OCI-LY1 (cell line): ENCODE measurements around the gene ELMO1.

Experiments used
- H2AFZ ChIP-seq: fragments of 200-600 bp; sonication (generic), shearing (Covaris generic); 2 replicates; pipeline ENCODE4 v1.6.0; 2014; ENCODE audit warnings: antibody characterized with exemption, mild to moderate bottlenecking, low read length
- H3F3A ChIP-seq: fragments of 200-600 bp; sonication (generic), shearing (Covaris generic); 2 replicates; pipeline ENCODE4 v1.6.0; 2014; ENCODE audit warnings: mild to moderate bottlenecking, antibody characterized with exemption, low read length, moderate library complexity; ENCODE audit not compliant: insufficient read depth
- H3K27ac ChIP-seq: fragments of 200-600 bp; sonication (generic); 2 replicates; pipeline ENCODE4 v1.5.1; 2014; ENCODE audit warnings: low read length, mixed run types, mild to moderate bottlenecking, low read depth; ENCODE audit not compliant: poor library complexity, severe bottlenecking
- H3K27me3 ChIP-seq: fragments of 200-600 bp; sonication (generic); 2 replicates; pipeline ENCODE4 v1.6.0; 2014; ENCODE audit warnings: antibody characterized with exemption, mild to moderate bottlenecking, low read length, moderate library complexity; ENCODE audit not compliant: insufficient read depth
- H3K36me3 ChIP-seq: fragments of 200-600 bp; sonication (generic); 2 replicates; pipeline ENCODE4 v1.6.1; 2014; ENCODE audit warnings: mild to moderate bottlenecking, antibody characterized with exemption, low read length, moderate library complexity, mixed read lengths; ENCODE audit not compliant: insufficient read depth
- H3K4me1 ChIP-seq: fragments of 200-600 bp; sonication (generic); 2 replicates; pipeline ENCODE4 v1.5.1; 2014; ENCODE audit warnings: mild to moderate bottlenecking, low read length, moderate library complexity; ENCODE audit not compliant: insufficient read depth, severe bottlenecking
- H3K4me2 ChIP-seq: fragments of 200-600 bp; sonication (generic), shearing (Covaris generic); 2 replicates; pipeline ENCODE4 v1.6.1; 2014; ENCODE audit warnings: low read length
- H3K4me3 ChIP-seq: fragments of 200-600 bp; sonication (generic); 2 replicates; pipeline ENCODE4 v1.5.1; 2014; ENCODE audit warnings: low read length, low read depth, mild to moderate bottlenecking, mixed read lengths; ENCODE audit not compliant: poor library complexity, severe bottlenecking
- H3K79me2 ChIP-seq: fragments of 200-600 bp; shearing (Covaris generic); 2 replicates; pipeline ENCODE4 v1.6.1; 2016; ENCODE audit warnings: mixed run types, low read length, mixed read lengths; ENCODE audit not compliant: insufficient read depth
- H3K9ac ChIP-seq: fragments of 200-600 bp; sonication (generic), shearing (Covaris generic); 2 replicates; pipeline ENCODE4 v1.6.1; 2014; ENCODE audit warnings: mild to moderate bottlenecking, low read length, mixed read lengths
- H3K9me2 ChIP-seq: fragments of 200-600 bp; sonication (generic), shearing (Covaris generic); 2 replicates; pipeline ENCODE4 v1.6.1; 2014; ENCODE audit warnings: low read depth, mild to moderate bottlenecking, low read length, mixed read lengths
- H3K9me3 ChIP-seq: fragments of 200-600 bp; shearing (Covaris generic); 2 replicates; pipeline ENCODE4 v1.6.1; 2014; ENCODE audit warnings: low read length, mixed read lengths
- H4K20me1 ChIP-seq: fragments of 200-600 bp; sonication (generic), shearing (Covaris generic); 2 replicates; pipeline ENCODE4 v1.6.0; 2016; ENCODE audit warnings: mild to moderate bottlenecking, low read length; ENCODE audit not compliant: insufficient read depth
- EZH2 ChIP-seq: fragments of 200-600 bp; sonication (generic), shearing (Covaris generic); IDR thresholded peaks from 2 replicates; pipeline ENCODE4 v1.8.0; 2017; ENCODE audit warnings: borderline replicate concordance, mixed run types, mild to moderate bottlenecking, antibody characterized with exemption, low read length, moderate library complexity, mixed read lengths
- TF ChIP-seq, protein P1 (sequence below): fragments of 200-600 bp; sonication (generic), shearing (Covaris generic); IDR thresholded peaks from 2 replicates; pipeline ENCODE4 v1.5.1; 2017; ENCODE audit warnings: mild to moderate bottlenecking, antibody characterized with exemption, low read length, moderate library complexity, mixed read lengths

Gene ELMO1

DNA sequence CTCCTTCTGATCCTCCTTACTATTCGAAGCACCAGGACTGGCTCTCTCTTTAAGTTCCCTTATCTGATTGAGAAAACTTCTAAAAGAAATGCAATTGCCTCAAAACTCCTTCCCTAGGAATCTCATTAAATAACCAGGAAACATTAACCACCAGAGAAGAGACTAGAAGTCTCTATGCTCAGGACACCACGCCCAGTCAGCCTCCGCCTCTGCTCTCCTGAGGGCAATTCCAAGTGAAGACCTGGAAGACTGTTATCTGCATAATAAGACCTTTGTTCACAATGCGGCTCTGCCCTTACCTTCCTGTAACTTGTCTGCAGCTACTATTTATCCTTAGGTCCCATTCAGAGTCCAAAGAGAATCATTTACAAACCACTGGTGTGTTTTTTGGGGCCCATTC lies 78.8 kb downstream of the ELMO1 start:
- H3F3A ChIP-seq: no peaks in the 10 kb centered on the region
- no peak for TF ChIP-seq EZH2
- TF ChIP-seq, protein P1, sequence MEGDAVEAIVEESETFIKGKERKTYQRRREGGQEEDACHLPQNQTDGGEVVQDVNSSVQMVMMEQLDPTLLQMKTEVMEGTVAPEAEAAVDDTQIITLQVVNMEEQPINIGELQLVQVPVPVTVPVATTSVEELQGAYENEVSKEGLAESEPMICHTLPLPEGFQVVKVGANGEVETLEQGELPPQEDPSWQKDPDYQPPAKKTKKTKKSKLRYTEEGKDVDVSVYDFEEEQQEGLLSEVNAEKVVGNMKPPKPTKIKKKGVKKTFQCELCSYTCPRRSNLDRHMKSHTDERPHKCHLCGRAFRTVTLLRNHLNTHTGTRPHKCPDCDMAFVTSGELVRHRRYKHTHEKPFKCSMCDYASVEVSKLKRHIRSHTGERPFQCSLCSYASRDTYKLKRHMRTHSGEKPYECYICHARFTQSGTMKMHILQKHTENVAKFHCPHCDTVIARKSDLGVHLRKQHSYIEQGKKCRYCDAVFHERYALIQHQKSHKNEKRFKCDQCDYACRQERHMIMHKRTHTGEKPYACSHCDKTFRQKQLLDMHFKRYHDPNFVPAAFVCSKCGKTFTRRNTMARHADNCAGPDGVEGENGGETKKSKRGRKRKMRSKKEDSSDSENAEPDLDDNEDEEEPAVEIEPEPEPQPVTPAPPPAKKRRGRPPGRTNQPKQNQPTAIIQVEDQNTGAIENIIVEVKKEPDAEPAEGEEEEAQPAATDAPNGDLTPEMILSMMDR: no peak
- H3K9me2 ChIP-seq: no peaks in the 10 kb centered on the region

DNA sequence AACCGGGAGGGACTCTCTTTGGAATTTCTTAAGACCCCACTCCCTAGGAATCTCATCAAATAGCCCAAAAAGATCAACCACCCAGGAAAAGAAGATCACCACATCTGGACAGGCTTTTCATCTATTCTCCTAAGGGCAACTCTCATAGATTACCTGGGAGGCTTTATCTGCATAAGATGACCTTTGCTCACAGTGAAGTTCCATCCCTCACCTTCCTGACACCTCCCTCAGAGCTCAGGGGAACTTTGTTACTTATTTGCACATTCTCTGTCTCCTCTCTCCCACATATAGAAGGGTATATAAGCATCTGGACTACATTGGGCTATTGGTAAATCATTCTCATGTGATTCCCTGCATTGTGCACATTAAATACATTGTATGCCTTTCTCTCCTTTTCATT lies 80.1 kb downstream of the ELMO1 start:
- TF ChIP-seq, protein P1: no peak
- TF ChIP-seq EZH2: no peak
- H3K27ac ChIP-seq: no peak overlapping the region
- no peaks in the 10 kb centered on the region; the same call in 1 of the 2 replicates for H3K27me3 ChIP-seq
- H3K4me3 ChIP-seq: no peak overlapping the region
- H3K9me3 ChIP-seq: no peaks in the 10 kb centered on the region
- H3K36me3 ChIP-seq: no peaks in the 10 kb centered on the region
- no peaks in the 10 kb centered on the region for H3K79me2 ChIP-seq
- H4K20me1 ChIP-seq: no peaks in the 10 kb centered on the region
- H3K9me2 ChIP-seq: no peaks in the 10 kb centered on the region
- H3K9ac ChIP-seq: no peak overlapping the region
- H3K4me2 ChIP-seq: no peak overlapping the region
- no peaks in the 10 kb centered on the region for H3K4me1 ChIP-seq
- H2AFZ ChIP-seq: no peak overlapping the region
- no peaks in the 10 kb centered on the region for H3F3A ChIP-seq

More for the DNA sequence above, 78.8 kb downstream of the ELMO1 start:
- no peaks in the 10 kb centered on the region for H3K79me2 ChIP-seq
- no peak overlapping the region for H3K9ac ChIP-seq
- no peak overlapping the region for H3K4me3 ChIP-seq
- no peak overlapping the region for H3K4me2 ChIP-seq
- no peaks in the 10 kb centered on the region for H3K4me1 ChIP-seq
- no peaks in the 10 kb centered on the region for H3K36me3 ChIP-seq
- H3K27me3 ChIP-seq: no peaks in the 10 kb centered on the region; the same call in 1 of the 2 replicates
- H2AFZ ChIP-seq: no peak overlapping the region
- H4K20me1 ChIP-seq: no peaks in the 10 kb centered on the region
- H3K9me3 ChIP-seq: no peaks in the 10 kb centered on the region
- H3K27ac ChIP-seq: no peak overlapping the region

DNA sequence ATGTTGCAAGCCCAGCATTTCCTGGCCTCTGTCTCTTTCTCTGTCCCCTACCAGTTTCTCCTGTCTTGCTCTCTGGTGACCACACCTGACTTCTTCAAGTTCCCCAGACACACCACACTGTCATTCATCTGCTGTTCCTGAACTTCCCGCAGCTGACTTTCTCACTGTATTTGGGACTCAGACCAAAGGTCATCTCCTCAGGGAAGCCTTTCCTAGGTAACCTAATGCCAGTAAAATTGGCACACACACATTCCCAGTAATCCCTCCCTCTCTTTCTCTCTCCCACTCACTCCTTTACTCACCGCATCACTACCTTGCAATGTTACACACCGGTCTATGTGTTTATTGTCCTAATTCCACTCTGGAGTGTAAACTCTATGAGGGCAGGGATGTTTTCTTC lies 81.7 kb downstream of the ELMO1 start:
- Histone ChIP-seq H3F3A (no peaks in the 10 kb centered on the region), H3K4me1 (no peaks in the 10 kb centered on the region), H3K27ac (no peak overlapping the region), H3K9me3 (no peaks in the 10 kb centered on the region), H2AFZ (no peak overlapping the region), H3K9ac (no peak overlapping the region), H3K4me3 (no peak overlapping the region), H3K9me2 (no peaks in the 10 kb centered on the region), H3K4me2 (no peak overlapping the region), H3K79me2 (no peaks in the 10 kb centered on the region), H4K20me1 (no peaks in the 10 kb centered on the region), H3K27me3 (no peaks in the 10 kb centered on the region; the same call in 1 of the 2 replicates), H3K36me3 (no peaks in the 10 kb centered on the region)
- TF ChIP-seq EZH2: no peak
- TF ChIP-seq, protein P1: no peak
